Activated CD4-positive, alpha-beta T cell treated with anti-CD3 and anti-CD28 coated beads for 36 hours (primary cell): ENCODE results near the gene C14orf132. TPM values are rescaled to one million over a fixed set of nuclear protein-coding genes. Genes with fewer than 3 reads are reported as not detected.

Source experiments
- ATAC-seq: fragments of 200-7000 bp; cut with Tn5 transposase; one replicate; pipeline ENCODE4 v1.10.0; 2021; ENCODE audit warnings: mild to moderate bottlenecking, moderate library complexity
- CTCF ChIA-PET: fragments of 350-600 bp; sonication (Branson Sonifier 250); formaldehyde crosslinking; loops from one replicate; lab custom pipeline; 2021; ENCODE audit warnings: antibody characterized with exemption; lab: Charles Lee
- POLR2A ChIA-PET: fragments of 350-600 bp; sonication (Branson Sonifier 250); formaldehyde crosslinking; loops from one replicate; lab custom pipeline; 2021; ENCODE audit warnings: antibody characterized with exemption, inconsistent platforms; lab: Charles Lee
- DNase-seq: peaks from one replicate; pipeline ENCODE4 v3.0.0-alpha.2; 2020
- H3K27ac Mint-ChIP-seq: one replicate; pipeline ENCODE4 v1.8.0; 2021; ENCODE audit warnings: mixed read lengths
- H3K27me3 Mint-ChIP-seq: one replicate; pipeline ENCODE4 v1.8.0; 2021; ENCODE audit warnings: mixed read lengths
- H3K36me3 Mint-ChIP-seq: one replicate; pipeline ENCODE4 v1.8.0; 2021; ENCODE audit warnings: low read depth, mixed read lengths
- H3K4me1 Mint-ChIP-seq: one replicate; pipeline ENCODE4 v1.8.0; 2021; ENCODE audit warnings: mixed read lengths
- H3K4me3 Mint-ChIP-seq: one replicate; pipeline ENCODE4 v1.8.0; 2021; ENCODE audit warnings: mild to moderate bottlenecking, moderate library complexity, mixed read lengths
- H3K9me3 Mint-ChIP-seq: one replicate; pipeline ENCODE4 v1.8.0; 2021; ENCODE audit warnings: low read depth, mixed read lengths
- intact Hi-C, 2 experiments: fragments of 100-400 bp; cut with DNase I in 1 of 2; cut with micrococcal nuclease in 1 of 2; formaldehyde crosslinking; loops; one replicate each; pipeline versions ENCODE4 v1.14.2 to v1.15.1; 2022 to 2024; cut with DNase I, micrococcal nuclease
- total RNA-seq, 2 experiments: library from RNA; stranded (reverse); gene quantifications; one replicate each; pipeline ENCODE4 v1.2.3, GENCODE V29; 2021

The C14orf132 gene
- total RNA-seq, 2 experiments from 2014 or later, result 4.1 to 4.3 TPM

DNA sequence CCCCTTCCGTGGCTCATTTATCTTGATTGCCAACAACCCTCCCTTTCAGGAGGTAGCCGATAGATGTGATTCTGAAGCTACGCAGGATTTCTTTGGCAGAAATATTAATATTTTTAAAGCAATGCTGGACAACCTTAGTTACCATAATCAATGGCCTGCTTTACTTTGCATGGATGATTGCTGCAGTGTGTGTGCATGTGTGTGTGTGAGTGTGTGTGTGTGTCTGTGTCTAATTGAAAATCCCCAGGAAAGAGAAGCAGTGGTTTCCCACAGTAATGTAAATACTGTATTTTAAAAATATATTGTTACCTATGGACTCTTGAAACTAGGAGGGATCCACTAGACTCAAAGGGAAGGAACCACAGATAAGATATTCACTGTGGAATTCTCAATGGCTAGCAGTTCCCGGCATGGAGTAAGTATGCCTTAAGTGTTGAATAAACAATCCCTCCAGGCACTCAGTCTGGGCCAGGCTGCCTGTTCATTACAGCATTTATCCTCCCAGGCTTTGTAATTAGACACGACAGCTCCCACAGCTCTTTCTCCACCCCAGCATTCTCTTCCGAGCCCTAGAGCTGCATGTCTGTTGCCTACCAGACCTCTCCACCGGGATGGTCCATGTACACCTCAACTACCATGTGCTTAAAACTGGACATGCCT, 22.5 kb upstream of the C14orf132 start:
- intact Hi-C loops, result no loop called here
- no peak for ATAC-seq
- CTCF ChIA-PET, result no interaction called here
- no peaks in the 10 kb centered on the region for H3K36me3 Mint-ChIP-seq
- H3K4me1 Mint-ChIP-seq, result no peaks in the 10 kb centered on the region
- peaks cover 28% of the 10 kb centered on the region for H3K27me3 Mint-ChIP-seq
- no peak overlapping the region for H3K27ac Mint-ChIP-seq
- no peak for DNase-seq
- peaks cover 1% of the 10 kb centered on the region for H3K9me3 Mint-ChIP-seq
- POLR2A ChIA-PET, result interaction anchor here (0.6 kb wide), 1 partner anchor 21 kb away, joined by 3 read pairs; no protein-coding TSS in a partner anchor
- no peak overlapping the region for H3K4me3 Mint-ChIP-seq

- ATAC-seq (no peak), DNase-seq (no peak)
- Mint-ChIP-seq H3K27ac (no peak overlapping the region), H3K4me1 (no peaks in the 10 kb centered on the region), H3K9me3 (no peaks in the 10 kb centered on the region), H3K4me3 (no peak overlapping the region), H3K27me3 (peaks cover 28% of the 10 kb centered on the region), H3K36me3 (no peaks in the 10 kb centered on the region)
- intact Hi-C loops, result no loop called here
- ChIA-PET CTCF (no interaction called here), POLR2A (no interaction called here)
Observed at GRCh38 chr14:96017882-96018281, 21.3 kb upstream of the C14orf132 start.

GRCh38 chr14:96027431-96028355, 11.5 kb upstream of the C14orf132 start:
- intact Hi-C loops, result no loop called here
- Mint-ChIP-seq H3K9me3 (no peaks in the 10 kb centered on the region), H3K27ac (no peak overlapping the region), H3K4me3 (no peak overlapping the region), H3K27me3 (no peaks in the 10 kb centered on the region), H3K4me1 (peaks cover 20% of the 10 kb centered on the region), H3K36me3 (no peaks in the 10 kb centered on the region)
- ChIA-PET POLR2A (no interaction called here), CTCF (interaction anchor here (0.7 to 0.8 kb wide), 3 partner anchors 19 to 458 kb away, joined by 3 read pairs; no protein-coding TSS in a partner anchor)
- ATAC-seq (no peak), DNase-seq (no peak)

- no peaks in the 10 kb centered on the region for H3K9me3 Mint-ChIP-seq
- DNase-seq (no peak), ATAC-seq (no peak)
- H3K27me3 Mint-ChIP-seq, result no peaks in the 10 kb centered on the region
- ChIA-PET CTCF (interaction anchor here (0.5 kb wide), 1 partner anchor 20 kb away, joined by 3 read pairs; no protein-coding TSS in a partner anchor), POLR2A (no interaction called here)
- H3K36me3 Mint-ChIP-seq, result no peaks in the 10 kb centered on the region
- no peak overlapping the region for H3K27ac Mint-ChIP-seq
- intact Hi-C loops, result no loop called here
- H3K4me1 Mint-ChIP-seq, result peaks cover 20% of the 10 kb centered on the region
- no peak overlapping the region for H3K4me3 Mint-ChIP-seq
Observed at GRCh38 chr14:96029089-96029645, 10.0 kb upstream of the C14orf132 start.

DNA sequence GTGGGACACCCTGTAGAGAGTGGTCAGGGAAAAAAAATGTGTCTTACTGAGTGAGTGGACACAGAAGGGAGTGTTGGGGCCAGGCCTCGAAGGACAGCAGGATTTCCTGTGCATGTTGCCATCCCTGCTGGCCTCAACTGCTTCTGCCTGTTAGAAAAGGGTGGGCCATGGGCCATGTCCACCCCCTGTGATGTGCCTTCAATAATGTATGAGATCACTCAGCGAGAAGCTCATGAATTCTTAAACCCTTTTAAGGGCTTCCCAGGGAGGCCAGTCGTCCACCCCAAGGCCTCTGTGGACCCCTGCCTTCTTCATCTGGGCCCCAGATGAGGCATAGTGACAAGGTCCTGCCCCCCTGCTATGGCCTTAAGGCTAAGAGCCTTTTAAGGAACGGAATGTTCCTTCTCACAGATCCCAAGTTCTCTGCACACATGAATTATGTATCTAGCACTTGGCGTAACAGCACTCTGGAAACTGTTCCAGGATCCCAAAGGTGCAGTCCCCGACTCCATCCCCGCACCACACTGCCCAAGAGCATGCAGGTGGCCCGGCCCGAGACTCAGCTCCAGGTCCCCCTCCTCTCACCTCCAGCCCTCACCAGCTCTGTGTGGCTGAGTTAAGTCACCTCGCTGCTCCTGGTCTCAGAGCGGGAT, 8.9 kb upstream of the C14orf132 start:
- Mint-ChIP-seq H3K27me3 (no peaks in the 10 kb centered on the region), H3K4me1 (peaks cover 20% of the 10 kb centered on the region), H3K4me3 (no peak overlapping the region), H3K27ac (no peak overlapping the region), H3K36me3 (no peaks in the 10 kb centered on the region), H3K9me3 (no peaks in the 10 kb centered on the region)
- ChIA-PET POLR2A (no interaction called here), CTCF (no interaction called here)
- no peak for ATAC-seq
- DNase-seq, result no peak
- intact Hi-C loops, result no loop called here

GRCh38 chr14:96031691-96032090, 7.5 kb upstream of the C14orf132 start:
- Mint-ChIP-seq H3K36me3 (no peaks in the 10 kb centered on the region), H3K27ac (no peak overlapping the region), H3K4me1 (peaks cover 18% of the 10 kb centered on the region), H3K9me3 (no peaks in the 10 kb centered on the region), H3K27me3 (no peaks in the 10 kb centered on the region), H3K4me3 (no peak overlapping the region)
- DNase-seq (no peak), ATAC-seq (no peak)
- ChIA-PET POLR2A (no interaction called here), CTCF (interaction anchor here (0.6 kb wide), 1 partner anchor 11 kb away, joined by 3 read pairs; no protein-coding TSS in a partner anchor)
- intact Hi-C loops, result no loop called here

GRCh38 chr14:96035456-96035855, 3.7 kb upstream of the C14orf132 start:
- peaks cover 6% of the 10 kb centered on the region for H3K27me3 Mint-ChIP-seq
- DNase-seq (no peak), ATAC-seq (no peak)
- intact Hi-C loops, result no loop called here
- H3K9me3 Mint-ChIP-seq, result no peaks in the 10 kb centered on the region
- ChIA-PET CTCF (no interaction called here), POLR2A (no interaction called here)
- no peaks in the 10 kb centered on the region for H3K36me3 Mint-ChIP-seq
- H3K4me1 Mint-ChIP-seq, result peaks cover 13% of the 10 kb centered on the region
- no peak overlapping the region for H3K27ac Mint-ChIP-seq
- no peak overlapping the region for H3K4me3 Mint-ChIP-seq

DNA sequence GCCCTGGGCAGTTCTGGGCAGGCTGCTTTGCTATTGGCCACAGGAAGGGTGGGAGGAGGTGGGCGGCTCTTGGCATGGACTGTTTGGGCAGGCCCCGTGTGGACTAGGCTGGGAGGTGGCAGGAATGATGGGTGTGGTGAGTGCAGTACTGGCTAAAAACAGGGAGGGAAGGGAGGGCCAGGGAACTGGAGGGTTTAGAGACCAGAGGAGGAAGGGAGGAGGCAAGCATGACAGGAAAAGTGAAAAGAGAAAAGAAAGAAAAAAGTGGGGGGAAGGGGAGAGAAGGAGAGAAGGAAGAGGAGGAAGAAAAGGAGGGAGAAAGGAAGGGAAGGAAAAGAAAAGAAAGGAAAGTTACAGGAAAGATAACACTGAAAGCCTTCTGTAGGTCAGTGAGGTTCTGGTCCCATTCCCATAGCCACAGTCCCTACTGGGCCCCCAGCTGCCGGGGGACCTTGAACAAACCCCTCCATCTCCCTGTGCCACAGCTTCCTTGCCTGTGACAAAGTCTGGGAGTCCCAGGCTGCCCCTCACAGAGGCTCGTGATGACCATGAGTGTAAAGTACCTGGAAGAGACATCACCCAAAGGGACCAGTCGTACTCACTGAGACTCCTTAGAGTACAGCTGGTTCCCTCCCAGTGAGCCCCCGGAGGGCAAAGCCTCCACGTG, 1.1 kb upstream of the C14orf132 start:
- no peaks in the 10 kb centered on the region for H3K36me3 Mint-ChIP-seq
- peaks cover 20% of the 10 kb centered on the region for H3K27me3 Mint-ChIP-seq
- POLR2A ChIA-PET, result interaction anchor here (0.6 kb wide), 1 partner anchor 21 kb away, joined by 3 read pairs; no protein-coding TSS in a partner anchor
- H3K27ac Mint-ChIP-seq, result no peak overlapping the region
- CTCF ChIA-PET, result no interaction called here
- no peaks in the 10 kb centered on the region for H3K9me3 Mint-ChIP-seq
- intact Hi-C loops, result no loop called here
- DNase-seq (no peak), ATAC-seq (no peak)
- peaks cover 15% of the 10 kb centered on the region for H3K4me1 Mint-ChIP-seq
- H3K4me3 Mint-ChIP-seq, result peak overlapping the region; percentile 13

- peaks cover 15% of the 10 kb centered on the region for H3K4me1 Mint-ChIP-seq
- H3K9me3 Mint-ChIP-seq, result no peaks in the 10 kb centered on the region
- DNase-seq (peak; percentile 25), ATAC-seq (peak; percentile 18)
- H3K4me3 Mint-ChIP-seq, result peak overlapping the region; percentile 76
- peaks cover 20% of the 10 kb centered on the region for H3K27me3 Mint-ChIP-seq
- ChIA-PET POLR2A (interaction anchor here (0.6 kb wide), 2 partner anchors 22 to 511 kb away, joined by 3 to 6 read pairs; no protein-coding TSS in a partner anchor), CTCF (no interaction called here)
- no peaks in the 10 kb centered on the region for H3K36me3 Mint-ChIP-seq
- intact Hi-C loops, result no loop called here
- no peak overlapping the region for H3K27ac Mint-ChIP-seq
Observed at GRCh38 chr14:96038558-96038919, 623 bp upstream of the C14orf132 start.

GRCh38 chr14:96039633-96040311, 610 bp downstream of the C14orf132 start:
- Mint-ChIP-seq H3K4me3 (peak overlapping the region; percentile 76), H3K9me3 (no peaks in the 10 kb centered on the region), H3K27ac (peak overlapping the region; percentile 63), H3K36me3 (no peaks in the 10 kb centered on the region), H3K27me3 (peaks cover 20% of the 10 kb centered on the region), H3K4me1 (peaks cover 15% of the 10 kb centered on the region)
- intact Hi-C loops, result loop anchor here in 1 of 2 experiments (1.0 kb wide), 3 partner anchors 324 to 505 kb away; partner anchors contain the start of genes ATG2B and GSKIP
- ATAC-seq (peak; percentile 43), DNase-seq (peak; percentile 50)
- CTCF ChIA-PET, result interaction anchor here (0.6 kb wide), 1 partner anchor 37 kb away, joined by 3 read pairs; no protein-coding TSS in a partner anchor
- POLR2A ChIA-PET, result no interaction called here
